T-helper 1 cell (primary cell): ENCODE measurements around the gene DNAAF8.

ENCODE experiments used
- DNase-seq, 5 donors: peaks; one replicate each; pipeline ENCODE4 v3.0.0-alpha.2; 2012 to 2020

Gene DNAAF8

DNA sequence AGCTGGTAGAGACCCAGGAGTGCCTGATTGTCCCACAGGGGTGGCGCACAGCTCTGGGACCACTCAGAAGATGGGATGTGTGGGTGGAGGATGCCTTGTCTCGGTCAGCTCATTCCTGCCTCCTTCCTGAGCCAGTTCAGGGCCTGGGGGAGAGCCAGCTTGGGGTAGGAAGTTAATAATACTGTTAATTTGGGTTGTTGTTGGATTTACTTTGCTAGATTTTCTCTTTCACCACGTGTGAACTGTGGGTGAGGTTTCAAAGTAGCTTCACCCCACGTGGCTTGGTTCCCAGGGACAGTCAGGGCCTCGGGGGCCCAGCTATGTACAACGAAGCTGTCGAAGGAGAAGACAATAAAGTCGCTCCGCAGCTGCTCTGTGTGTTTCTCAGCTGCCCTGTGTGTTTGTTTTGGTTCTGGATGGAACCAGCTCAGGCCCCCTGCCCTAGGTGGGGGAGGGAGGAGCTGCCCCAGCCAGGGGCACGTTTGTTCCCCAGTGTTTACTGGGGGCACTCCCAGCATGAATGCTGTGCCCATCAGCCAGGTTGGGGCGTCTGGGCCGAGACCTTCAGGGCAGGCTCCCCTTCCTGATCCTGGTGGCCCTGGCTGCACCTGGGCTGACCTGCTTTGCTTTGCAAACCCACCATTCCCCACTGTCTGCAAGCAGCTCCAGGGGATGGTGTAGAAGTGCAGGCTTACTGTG, 38.7 kb upstream of the DNAAF8 start:
- DNase-seq = no peak

DNA sequence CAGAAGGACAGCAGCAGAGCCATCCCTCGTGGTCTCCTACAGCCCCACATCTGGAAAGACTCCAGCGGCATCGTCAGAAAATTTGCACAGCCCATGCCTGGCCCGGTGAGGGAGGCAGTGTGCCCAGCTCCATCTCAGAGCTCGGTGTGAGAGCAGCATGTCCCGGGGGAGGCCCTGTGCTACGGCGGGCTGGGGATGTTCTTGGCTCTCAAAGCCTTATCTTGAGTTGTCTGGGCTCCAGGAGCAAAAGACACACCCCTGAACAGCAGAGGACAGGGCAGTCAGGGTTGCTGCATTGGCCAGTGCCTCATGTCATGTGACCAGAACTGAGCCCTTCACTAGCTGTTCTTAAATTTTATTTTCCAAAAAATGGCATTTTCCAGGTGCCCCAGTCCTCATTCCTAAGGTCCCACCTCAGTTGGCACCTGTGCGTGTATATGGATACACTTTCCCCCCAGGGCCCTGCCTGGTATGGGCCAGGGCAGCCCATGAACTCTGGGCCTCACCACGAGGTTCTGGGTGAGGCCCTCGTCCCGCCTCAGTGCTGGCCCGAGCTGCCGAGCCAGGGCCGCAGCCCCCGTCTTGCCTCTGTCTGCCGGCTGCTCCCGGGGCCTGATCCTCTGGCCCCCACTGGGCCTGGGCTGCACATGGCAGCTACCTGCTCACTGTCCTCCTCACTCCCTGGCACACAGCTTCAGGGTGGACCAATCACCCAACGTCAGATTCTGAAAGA, 38.0 kb upstream of the DNAAF8 start:
- DNase-seq = no peak

DNA sequence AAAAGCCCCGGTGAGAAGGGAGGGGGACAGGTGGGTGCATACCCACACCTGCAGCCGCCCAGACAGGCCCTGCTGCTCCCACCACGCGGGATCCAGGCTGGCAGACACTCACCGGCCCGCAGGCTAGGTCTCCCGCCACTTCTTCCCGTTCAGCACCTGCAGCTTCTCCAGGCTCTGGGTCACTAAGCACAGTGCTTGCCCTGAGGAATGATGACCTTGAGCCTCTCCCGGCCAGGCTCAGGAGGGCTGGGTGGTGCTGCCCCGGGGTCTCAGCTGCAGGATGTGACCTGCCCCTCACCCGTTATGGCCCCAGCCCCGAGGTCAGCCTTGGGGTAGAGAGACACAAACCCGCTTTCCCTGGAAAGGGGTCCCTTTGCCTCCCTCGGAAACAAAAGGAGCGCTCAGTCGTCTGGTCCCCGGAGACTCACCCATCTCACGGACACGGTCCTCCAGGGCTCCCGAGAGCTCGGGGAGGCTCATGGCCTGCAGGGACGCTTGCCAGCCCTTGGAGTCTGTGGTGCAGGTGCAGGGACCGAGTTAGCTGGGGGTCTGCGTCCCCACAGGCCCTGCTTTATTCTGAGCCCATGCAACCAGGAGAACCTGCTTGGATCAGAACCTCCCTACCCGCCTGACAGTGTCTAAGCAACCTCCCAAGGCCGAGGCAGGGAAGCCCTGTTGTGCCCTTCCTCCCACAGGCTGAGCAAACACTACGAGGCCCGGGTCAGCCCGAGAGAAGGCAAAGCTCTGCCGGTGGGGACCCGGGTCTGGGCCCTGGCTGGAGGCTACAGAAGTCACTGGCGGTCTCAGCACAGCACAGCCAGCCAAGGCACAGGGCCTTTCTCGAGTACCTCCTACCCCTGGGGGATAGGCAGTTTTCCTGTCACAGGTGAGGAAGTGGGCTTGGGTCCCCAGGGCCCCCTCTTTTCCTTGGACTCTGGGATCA, 37.2 kb upstream of the DNAAF8 start:
- no peak for DNase-seq

DNA sequence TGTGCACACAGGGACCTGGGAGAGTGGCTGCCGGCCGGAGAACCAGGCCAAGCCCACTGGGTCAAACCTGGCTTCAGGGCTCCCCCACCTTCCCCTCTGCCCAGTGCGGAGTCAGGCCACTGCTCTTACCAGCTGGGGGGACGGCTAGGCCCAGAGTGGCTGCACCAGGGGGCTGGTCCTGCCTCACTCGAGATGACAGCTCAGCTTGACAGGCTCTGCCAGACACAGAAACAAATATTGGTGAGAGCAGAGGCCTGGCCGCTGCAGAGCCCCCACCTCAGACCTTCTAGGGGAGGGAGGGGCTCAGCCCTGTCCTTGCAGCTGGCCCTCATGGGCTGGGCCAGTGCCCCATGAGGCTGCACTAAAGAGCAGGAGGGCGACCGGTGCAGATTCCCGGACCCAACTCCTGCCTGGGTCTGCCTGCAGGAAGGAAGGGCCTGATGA, 36.5 kb upstream of the DNAAF8 start:
- DNase-seq = no peak

DNA sequence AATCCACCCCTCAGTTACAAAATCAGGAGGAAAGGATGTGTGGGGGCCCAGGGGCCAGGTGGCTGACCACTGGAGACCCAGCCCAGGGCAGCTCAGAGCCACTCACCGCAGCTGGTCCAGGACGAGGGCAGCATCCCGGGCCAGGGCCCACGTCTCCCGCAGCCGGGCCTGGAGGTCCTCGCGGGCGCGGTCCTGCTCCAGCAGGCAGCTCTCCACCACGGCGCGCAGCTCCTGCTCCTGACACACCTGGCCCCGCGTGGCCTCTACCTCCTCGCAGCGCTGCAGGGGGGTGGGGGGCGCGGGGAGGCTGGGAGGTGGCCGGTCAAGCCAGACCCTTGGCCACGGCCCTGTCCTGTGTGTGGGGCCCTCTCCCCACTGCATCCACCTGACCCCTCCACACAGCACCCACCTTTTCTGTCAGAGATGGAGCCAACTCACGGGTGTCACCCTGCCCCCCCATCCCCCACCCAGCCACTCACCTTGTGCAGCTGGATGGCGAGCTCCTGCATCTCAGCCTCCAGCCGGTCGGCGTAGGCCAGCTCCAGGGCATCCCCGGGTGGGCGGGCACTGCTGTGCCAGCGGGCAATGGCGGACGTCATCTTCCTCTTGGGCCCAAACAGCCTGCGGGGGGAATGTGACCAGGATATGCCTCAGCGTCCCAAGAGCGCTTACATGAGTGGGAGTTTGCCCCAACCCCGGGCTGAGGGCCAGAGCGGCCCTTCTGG, 35.9 kb upstream of the DNAAF8 start:
- no peak for DNase-seq

DNA sequence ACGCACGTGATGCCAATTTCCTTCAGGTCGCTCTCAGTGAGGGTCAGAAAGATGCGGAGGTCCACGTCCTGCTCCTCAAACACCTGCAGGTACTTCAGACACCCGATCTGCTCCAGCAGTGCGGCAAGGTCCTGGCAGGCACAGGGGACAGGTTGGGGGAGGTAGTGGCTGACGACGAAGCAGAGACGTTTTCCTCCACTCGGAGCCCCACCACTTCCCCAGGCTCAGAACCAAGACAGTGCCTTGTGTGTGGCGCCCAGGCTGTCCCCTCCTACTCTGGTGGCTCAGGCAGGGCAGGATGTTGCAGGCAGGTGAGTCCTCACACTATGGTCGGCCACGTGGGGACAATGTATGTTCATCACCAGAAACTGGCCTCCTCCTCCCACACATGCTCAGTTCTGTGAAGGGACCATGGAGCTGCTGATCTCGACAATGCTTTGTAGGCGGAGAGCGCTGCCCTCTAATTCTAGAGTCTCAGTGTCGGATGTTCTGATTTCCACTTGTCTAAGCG, 35.2 kb upstream of the DNAAF8 start:
- no peak for DNase-seq

DNA sequence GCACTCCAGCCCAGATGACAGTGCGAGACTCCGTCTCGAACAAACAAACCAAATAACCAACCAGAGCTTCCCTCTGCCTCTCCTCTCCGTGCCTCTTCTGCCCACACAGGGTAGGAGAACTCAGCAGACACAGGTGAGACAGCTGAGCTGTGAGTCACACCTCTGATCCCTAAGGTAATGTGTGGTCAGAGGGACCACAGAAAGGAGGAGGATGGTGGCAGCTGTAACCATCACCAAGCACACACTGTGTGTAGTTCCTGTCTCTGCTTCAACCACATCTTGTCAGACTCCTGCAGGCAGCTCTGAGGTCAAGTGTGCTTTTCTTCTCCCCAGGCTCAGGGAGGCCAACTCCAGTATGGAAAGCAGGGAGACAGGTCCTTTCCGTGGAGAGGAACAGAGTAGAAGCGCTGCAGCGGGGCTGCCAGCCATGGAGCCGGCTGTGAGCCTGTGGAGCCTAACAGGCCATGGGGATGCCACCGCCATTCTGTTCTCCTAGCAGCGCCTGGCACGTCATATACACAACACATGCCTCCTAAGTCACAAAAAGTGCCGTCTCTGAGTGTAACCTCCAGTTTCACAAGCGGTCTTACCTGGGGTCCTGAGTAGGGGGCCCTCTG, 33.8 kb upstream of the DNAAF8 start:
- DNase-seq = no peak

DNA sequence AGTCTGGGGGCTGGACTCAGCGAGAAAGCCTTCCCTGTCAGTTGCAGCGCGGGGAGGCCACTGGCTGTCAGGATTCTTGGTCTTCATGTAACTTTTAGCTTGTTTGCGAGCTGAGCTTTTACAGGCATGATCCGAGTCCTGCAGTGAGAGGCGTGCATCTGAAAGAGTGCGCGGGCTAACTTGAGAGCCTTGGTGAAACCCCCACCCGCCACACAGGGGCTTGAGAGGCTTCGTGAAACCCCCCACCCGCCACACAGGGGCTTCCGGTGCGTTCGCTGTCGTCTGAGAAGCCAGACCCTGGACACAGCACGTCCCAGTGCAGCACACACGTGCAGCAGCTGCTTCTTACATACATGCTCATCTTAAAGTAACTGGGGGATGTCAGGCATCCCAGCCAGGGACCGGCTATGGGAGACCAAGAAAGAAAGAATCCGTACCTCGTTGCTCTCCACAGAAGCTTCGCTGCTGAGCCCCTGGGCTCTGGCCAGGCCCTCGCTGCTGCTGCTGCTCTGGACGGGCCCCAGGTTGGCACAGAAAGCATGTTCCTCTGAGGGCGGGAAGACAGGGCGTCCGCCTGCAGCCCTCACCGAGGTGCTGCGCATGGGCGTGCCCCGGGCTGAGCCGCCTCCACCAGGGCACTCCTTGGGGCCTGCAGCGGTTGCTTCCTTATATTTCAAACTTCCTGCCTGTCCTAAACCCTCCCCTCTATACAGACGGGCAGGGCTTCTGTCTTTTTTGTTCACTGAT, 33.2 kb upstream of the DNAAF8 start:
- DNase-seq = no peak

DNA sequence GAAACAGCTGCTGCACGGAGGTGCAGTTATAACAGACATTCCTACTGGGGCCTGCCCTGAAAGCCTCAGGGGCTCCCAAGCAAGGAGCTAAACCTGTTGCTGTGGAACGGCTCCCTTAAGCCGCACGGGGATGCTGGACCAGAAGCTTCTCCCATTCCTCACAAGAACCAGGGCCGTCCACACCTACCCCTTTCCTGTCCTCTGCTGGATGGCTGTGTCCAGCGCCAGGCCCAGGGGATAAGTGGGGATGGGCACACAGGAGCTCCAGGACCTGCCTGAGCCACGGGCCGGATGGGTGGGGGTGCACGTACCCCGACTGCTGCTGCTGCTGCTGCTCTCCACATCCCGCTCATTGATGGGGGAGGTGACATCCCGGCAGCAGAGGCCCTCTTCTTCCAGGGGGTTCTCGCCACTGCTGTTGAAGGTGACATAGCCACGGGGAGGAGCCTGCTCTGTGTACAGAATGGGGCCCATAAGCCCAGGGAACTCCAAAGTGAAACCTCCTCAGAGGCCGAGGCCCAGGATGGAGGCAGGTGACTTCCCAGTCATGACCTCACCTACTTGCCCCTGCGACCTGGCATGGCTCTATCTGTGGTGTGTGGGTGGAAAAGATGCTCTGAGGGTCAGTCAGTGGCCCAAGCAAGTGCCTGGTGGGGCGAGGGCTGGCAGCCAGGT, 32.4 kb upstream of the DNAAF8 start:
- no peak for DNase-seq

DNA sequence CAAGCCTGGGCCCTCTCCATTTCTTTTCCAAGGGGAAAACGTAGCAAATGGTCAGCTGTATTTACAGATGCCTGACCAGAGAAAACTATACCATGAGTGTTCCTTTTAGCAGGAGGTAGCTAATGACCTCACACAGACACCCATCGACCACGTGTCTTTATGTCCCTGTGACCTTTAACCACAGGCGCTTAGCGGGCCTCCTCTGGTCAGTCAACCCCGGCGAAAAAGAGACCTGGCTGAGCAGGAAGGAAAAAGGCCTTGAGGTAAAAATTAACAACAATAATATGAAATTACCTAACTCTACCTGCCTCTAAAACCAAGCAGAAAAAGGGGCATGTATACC, 31.9 kb upstream of the DNAAF8 start:
- no peak for DNase-seq

DNA sequence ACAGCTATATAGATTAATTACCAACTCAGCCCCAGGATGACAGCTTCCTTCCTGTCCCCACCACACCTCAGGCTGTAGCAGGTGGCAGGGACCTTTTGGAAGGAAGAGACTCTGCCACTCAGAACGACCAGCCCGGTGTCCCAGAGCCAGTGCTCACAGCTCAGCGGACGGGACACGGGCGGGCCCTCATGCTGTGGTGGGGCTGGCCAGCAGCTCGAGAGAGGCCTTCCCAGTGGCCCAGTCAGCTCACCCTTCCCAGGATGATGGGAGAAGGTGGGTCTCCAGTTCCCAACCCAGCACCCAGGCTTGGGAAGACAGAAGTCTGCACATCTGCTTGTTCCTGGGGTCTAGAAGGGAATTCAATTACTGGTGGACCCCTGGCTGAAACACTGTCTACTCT, 30.4 kb upstream of the DNAAF8 start:
- DNase-seq = no peak

DNA sequence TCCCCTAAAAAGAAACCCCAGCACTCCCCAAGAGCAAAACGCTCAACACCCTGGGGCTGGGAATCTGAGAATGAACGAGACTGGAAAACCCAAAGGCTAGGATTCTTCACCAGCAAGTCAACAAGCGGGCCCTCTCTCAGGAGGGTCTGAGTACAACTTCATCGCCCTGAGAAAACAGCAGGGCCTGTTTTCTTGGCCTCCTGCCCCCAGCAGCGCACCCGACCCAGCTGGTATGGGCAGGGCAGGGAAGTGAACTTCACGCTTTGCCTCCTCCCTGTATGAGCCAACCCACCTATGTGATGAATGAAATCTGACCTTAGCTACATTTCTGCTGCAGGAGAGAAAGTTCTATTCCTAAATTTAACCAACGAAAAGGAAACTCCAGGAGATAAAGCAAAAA, 29.8 kb upstream of the DNAAF8 start:
- DNase-seq = no peak

DNA sequence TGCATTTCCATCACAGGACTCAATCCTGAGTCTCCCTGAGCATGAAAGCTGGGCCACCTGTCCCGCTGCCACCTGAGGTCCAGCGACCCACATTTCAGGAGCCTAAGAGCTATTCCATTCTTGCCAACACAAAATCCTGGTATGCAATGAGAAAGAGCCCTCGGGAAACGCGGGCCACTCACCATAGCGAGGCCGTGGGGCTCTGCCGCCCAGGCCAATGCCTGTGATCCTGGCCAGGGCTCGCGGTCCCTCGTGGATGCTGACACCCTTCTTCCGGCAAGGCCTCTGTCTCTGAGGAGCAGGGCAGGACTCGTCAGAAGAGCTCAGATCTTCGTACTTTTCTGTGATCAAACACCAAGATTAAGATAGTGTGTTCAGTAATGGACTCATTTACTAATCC, 29.4 kb upstream of the DNAAF8 start:
- no peak for DNase-seq

DNA sequence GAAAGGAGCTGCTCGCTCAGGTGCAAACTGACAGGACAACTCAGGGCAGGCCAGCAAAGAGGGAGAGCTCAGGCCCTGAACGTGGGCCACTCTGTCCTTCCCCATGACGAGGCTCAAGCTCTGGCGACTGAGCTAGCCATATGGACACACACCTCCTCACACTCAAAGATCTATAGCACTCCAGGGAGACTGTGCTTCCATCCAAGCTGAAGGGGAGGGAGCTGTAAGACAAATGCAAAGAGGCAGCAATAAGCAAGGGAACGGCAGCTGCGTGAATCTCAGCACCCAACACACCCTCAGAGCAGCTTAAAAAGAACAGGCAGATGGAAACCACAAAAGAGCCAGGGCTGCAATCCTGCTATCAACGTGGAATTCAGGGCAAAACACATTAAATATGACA, 27.5 kb upstream of the DNAAF8 start:
- no peak for DNase-seq

DNA sequence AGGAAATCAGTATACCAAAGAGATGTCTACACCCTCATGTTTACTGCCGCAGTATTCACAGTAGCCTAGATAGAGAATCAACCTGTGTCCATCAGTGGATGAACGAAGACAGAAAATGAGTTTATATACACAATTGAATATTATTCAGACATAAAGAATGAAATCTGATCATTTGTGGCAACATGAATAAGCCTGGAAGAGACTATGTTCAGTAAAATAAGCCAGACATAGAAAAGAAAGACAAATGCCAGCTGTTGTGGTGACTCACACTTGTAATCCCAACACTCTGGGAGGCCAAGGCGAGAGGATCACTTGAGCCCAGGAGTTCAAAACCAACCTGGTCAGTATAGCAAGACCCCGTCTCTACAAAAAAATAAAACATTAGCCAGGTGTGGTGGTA, 24.9 kb upstream of the DNAAF8 start:
- no peak for DNase-seq

DNA sequence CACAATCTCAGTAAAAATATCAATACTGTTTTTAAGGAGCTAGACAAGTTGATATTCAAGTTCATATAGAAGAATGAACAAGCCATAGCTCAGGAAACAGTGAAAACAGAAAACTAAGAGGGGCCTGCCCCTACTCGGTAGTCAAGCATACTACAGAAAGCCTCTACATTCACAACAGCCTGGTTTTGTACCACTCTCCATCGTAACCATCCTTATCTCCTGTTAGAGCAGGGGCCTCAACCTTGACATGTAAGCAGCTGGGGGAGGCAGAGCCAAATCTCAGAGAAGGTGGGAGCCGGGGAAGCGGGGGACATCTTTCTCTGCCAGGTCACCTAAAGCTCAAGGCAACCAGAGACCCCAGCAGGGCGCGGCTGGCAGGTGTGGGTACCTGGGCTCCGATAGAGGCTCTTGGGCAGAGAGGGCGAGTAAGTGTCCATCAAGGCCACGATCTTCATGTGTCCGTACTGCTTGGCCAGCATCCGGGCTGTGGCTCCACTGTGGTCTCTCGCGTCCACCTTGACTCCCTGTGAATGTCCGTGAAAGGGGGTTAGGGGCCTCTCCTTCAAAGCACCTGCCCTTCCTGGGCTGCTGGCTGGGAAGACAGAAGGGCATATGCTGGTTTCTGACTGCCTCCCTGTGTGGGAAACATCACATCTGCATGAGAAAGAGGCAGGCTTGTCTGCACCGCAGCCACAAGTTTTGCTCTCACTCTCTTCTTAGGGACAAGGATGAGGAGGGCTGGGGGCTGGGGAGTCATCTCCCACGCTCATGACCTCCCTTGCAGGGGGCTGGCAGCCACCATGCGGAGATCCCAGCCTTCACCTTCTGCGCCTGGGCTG, 20.5 kb upstream of the DNAAF8 start:
- DNase-seq = no peak

DNA sequence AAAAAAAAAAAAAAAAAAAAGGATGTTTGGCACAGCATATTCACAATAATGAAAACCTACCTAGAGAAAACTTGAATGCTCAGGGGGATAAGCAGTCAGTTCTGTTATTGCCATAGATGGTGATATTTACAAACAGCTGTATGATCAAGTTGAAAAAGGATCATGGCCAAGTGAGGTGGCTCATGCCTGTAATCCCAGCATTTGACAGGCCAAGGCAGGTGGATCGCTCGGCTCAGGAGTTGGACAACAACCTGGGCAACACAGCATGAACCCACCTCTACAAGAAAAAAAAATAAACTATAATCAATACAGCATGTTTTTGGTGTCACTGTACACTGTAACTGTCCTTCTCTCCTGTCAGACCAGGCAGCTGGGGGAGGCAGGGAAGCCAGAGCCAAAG, 19.3 kb upstream of the DNAAF8 start:
- DNase-seq = no peak

DNA sequence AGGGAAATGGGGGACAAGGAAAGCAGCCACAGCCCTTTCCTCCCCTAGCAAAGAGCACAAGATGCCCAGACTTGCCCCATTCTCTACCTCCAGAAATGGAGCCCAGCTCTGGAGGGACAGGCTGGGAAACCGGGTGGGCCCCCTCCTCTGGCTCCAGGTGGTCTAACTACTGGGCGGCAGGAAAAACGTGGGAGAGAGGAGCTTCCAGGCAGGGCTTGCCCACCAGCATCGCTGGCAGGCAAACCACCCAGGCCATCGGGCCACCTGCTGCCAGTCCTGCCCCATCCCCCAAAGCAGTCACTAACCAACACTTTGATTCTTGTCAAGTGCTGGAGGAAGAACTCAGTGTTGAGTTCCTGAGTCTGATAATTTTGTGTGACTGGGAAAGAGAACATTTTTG, 15.9 kb upstream of the DNAAF8 start:
- no peak for DNase-seq

DNA sequence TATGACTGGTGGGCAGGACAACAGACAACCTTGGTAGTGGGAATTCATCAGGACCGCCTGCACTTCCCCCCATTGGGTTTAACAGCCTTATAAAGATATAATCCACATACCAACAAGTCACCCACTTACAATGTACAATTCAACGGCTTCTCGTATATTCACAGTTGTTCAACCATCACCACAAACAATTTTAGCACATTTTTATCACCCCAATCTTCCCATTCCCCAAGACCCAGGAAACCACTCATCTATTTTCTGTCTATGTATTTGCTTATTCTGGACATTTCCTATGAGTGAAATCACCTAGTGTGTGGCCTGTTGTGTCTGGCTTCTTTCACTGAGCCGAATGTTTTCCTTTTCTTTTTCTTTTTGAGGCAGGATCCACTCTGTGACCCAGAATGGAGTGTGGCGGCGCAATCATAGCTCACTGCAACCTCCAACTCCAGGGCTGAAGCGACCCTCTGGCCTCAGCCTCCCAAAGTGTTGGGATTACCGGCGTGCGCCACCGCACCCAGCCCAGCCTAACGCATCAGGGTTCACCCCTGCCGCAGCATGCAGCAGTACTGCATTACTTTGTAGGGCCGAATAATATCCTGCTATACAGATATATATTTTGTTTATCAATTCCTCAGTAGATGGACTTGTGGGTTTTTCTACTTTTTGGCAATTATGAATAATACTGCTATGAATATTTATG, 11.1 kb upstream of the DNAAF8 start:
- DNase-seq = no peak
